Fibroblast of the aortic adventitia (primary cell): ENCODE results near the gene SCMH1. TPM values are rescaled to one million over a fixed set of nuclear protein-coding genes. Genes with fewer than 3 reads are reported as not detected.
"Not testable (repeated sequence)": the region's sequence is repeated elsewhere in the genome, so short reads cannot be mapped to it uniquely, and the experiment has no call there.

Experiments
- DNase-seq: peaks from one replicate; pipeline ENCODE4 v3.0.0-alpha.2; 2010; ENCODE audit warnings: low read depth
- H3K4me3 ChIP-seq: 2 replicates; pipeline ENCODE4 v1.5.1; 2011; ENCODE audit warnings: low read depth, mild to moderate bottlenecking, control low read depth, low read length, moderate library complexity
- total RNA-seq: library from RNA; depleted of rRNA; stranded (reverse); fragments of >200 nt; gene quantifications from 2 replicates; pipeline ENCODE4 v1.2.3, GENCODE V29; 2012; ENCODE audit warnings: low replicate concordance
- TF ChIP-seq, protein P1 (sequence below): IDR thresholded peaks from 2 replicates; pipeline ENCODE4 v1.5.1; 2011; ENCODE audit warnings: mild to moderate bottlenecking, low read length, control low read depth, inconsistent platforms; ENCODE audit not compliant: insufficient read depth

Gene SCMH1
- total RNA-seq, 1 donor: 12.1 TPM

DNA sequence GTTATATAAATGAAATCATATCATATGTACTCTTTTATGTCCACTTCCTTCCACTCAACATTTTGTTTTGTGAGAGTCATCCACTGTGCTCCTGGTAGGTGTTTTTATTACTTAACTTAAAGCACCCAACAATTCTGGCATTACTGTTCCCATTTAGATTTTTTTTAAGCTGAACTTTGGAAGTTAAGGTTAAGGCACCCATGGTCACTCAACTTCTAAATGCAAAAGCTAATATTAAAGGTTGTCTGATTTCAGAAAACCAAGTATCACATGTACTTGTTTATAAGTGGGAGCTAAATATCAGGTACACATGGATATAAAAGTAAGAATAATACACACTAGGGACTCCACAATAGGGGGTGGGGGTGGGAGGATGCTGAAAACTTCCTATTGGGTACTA lies 42.7 kb downstream of the SCMH1 start:
- no peak overlapping the region for H3K4me3 ChIP-seq
- DNase-seq: no peak
- TF ChIP-seq, protein P1, sequence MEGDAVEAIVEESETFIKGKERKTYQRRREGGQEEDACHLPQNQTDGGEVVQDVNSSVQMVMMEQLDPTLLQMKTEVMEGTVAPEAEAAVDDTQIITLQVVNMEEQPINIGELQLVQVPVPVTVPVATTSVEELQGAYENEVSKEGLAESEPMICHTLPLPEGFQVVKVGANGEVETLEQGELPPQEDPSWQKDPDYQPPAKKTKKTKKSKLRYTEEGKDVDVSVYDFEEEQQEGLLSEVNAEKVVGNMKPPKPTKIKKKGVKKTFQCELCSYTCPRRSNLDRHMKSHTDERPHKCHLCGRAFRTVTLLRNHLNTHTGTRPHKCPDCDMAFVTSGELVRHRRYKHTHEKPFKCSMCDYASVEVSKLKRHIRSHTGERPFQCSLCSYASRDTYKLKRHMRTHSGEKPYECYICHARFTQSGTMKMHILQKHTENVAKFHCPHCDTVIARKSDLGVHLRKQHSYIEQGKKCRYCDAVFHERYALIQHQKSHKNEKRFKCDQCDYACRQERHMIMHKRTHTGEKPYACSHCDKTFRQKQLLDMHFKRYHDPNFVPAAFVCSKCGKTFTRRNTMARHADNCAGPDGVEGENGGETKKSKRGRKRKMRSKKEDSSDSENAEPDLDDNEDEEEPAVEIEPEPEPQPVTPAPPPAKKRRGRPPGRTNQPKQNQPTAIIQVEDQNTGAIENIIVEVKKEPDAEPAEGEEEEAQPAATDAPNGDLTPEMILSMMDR: no peak

DNA sequence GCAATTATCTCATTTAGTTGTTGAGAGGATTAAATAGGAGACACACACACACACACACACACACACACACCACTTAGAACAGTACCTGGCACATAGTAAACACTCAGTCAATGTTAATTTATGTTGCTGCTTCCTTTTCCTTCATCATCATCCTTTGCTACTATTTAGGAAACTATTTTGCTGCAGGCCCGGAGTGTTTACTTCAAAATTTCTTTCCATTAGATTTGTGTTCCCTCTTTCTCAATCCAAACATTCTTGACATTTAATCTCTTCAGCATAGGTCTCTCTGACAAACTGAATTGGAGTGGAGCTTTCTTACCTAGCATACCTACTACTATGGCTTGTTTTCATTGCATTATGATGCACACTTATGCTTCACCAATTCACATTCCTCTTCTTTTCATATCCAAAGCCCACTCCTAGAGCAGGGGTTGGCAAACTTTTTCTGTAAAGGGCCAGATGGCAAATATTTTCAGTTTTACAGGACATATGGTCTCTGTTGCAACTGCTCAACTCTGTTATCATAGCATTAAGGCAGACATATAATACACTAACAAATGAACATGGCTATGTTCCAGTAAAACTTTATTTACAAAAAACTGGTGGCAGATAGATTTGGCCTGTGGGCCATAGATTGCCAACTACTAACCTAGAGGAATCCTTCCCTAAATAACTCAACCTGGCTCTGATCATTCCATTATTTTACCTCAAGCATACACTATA lies 49.5 kb downstream of the SCMH1 start:
- TF ChIP-seq, protein P1: no peak
- DNase-seq: no peak
- H3K4me3 ChIP-seq: no peak overlapping the region

DNA sequence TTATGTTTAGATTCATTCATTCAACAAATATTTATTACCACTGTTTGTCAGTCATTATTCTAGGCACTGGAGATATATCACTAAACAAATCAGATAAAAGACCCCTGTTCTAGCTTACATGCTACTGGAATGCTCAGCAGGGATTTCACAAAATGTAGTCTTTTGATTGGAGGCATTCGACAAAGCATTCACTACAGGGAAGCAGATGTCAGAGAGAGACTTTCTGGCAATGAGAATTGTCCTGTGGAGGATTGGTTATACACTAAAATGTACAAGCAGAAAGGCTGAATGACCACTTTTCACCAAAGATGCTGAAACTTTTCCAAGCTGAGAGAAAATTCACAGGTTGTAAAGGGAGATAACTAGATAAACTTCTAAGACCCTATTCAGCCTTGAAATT lies 57.7 kb downstream of the SCMH1 start:
- DNase-seq: no peak
- H3K4me3 ChIP-seq: no peak overlapping the region
- TF ChIP-seq, protein P1: no peak

DNA sequence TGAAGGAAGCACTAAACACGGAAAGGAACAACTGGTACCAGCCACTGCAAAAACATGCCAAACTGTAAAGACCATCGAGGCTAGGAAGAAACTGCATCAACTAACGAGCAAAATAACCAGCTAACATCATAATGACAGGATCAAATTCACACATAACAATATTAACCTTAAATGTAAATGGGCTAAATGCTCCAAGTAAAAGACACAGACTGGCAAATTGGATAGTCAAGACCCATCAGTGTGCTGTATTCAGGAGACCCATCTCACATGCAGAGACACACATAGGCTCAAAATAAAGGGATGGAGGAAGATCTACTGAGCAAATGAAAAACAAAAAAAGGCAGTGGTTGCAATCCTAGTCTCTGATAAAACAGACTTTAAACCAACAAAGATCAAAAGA lies 63.9 kb downstream of the SCMH1 start:
- H3K4me3 ChIP-seq, DNase-seq: not testable (repeated sequence)

DNA sequence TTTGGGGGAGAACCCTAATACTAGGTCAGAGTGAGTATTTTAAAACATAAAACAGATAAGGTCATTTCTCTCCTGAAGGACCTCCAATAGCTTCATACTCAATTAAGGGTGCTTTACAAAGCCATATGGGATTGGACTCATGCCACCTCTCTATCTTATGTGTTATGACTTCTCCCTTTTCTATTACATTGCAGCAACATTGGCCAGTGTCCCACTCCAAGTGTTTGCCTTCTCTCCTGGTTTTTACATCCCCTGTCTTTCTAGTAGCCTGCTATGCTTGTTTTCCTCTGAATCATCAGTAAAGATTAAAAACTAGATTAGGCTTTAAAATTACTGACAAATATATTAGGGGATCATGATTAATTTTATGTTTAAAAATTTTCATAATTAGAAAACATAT lies 66.6 kb downstream of the SCMH1 start:
- TF ChIP-seq, protein P1: no peak
- no peak overlapping the region for H3K4me3 ChIP-seq
- peak; percentile 23 for DNase-seq

DNA sequence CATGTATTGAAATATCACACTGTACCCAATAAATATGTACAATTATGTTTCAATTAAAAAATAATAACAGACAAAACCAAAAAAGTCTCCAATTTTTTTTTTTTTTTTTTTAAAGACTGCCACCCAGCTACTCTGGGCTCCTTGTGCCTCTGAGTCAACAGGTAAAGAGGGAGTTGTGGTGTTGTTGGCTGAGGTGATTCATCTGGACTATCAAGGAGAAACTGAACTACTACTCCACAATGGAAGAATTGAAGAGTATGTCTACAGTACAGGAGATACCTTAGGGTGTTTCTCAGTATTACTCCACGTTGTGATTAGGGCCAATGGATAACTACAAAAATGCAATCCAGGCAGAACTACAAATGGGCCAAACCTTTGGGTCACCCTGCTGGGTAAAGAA lies 67.9 kb downstream of the SCMH1 start:
- no peak for DNase-seq
- TF ChIP-seq, protein P1: no peak
- no peak overlapping the region for H3K4me3 ChIP-seq

DNA sequence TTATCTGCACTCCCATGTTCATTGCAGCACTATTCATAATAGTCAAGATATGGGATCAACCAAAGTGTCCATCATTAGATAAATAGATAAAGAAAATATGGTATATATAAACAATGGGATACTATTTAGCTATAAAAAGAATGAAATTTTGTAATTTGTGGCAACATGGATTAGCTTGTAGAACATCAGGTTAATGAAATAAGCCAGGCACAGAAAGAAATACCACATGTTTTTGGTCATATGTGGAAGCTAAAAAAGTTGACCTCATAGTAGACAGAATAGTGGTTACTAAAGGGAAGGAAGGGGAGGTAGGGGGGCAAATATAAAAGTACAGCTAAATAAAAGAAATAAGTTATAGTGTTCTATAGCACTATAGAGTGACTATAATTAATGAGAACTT lies 68.5 kb downstream of the SCMH1 start:
- TF ChIP-seq, protein P1: no peak
- H3K4me3 ChIP-seq: no peak overlapping the region
- no peak for DNase-seq
